Measurements from ENCODE around the gene ANTXR1. TPM values are rescaled to one million over a fixed set of nuclear protein-coding genes. Genes with fewer than 3 reads are reported as not detected.

ANTXR1 gene
- total and polyA plus RNA-seq, 2 donors (not counting 3 experiments of a cell fraction or from before 2014, with no cell fraction given), result 4.2 to 17.3 TPM

GRCh38 chr2:69204654-69205053 lies 191.7 kb downstream of the ANTXR1 start:
- TF ChIP-seq POLR2A (IDR thresholded peaks at IDR 0.05; ENCODE audit: low read depth, low read length), result no peak
- TF ChIP-seq GATA2 (IDR thresholded peaks at IDR 0.05; ENCODE audit: insufficient read depth, insufficient read length, low read depth, low read length), result no peak
- no peak for TF ChIP-seq POLR2AphosphoS5 (IDR thresholded peaks at IDR 0.05; ENCODE audit: insufficient read depth, low read depth, low read length)
- TF ChIP-seq EZH2 (IDR thresholded peaks at IDR 0.05; ENCODE audit: borderline replicate concordance, low read depth, low read length, severe bottlenecking), result no peak
- no peak for TF ChIP-seq JUN (IDR thresholded peaks at IDR 0.05; ENCODE audit: borderline replicate concordance, insufficient read depth, insufficient read length, low read depth)
- no peak for TF ChIP-seq MYC (IDR thresholded peaks at IDR 0.05; ENCODE audit: low read depth, low read length)
- no peak for TF ChIP-seq CTCF (IDR thresholded peaks at IDR 0.05; ENCODE audit: extremely low read depth in 1 of 2, insufficient read depth in 1 of 2, low read depth in 1 of 2, low read length in 2 of 2)
- Histone ChIP-seq H3K36me3 (ENCODE audit: control insufficient read depth in 2 of 2, extremely low read depth in 1 of 2, insufficient read depth in 2 of 2, low read length in 2 of 2) (no peaks in the 10 kb centered on the region), H2AFZ (ENCODE audit: low read depth, low read length) (no peak overlapping the region), H3K4me3 (replicated peaks in 1 of 3; ENCODE audit: insufficient read depth in 1 of 3, low read depth in 1 of 3, low read length in 3 of 3) (no peak overlapping the region), H3K4me2 (ENCODE audit: insufficient read depth, low read length) (no peak overlapping the region), H3K27me3 (ENCODE audit: control insufficient read depth in 2 of 2, insufficient read depth in 2 of 2, low read length in 2 of 2) (no peaks in the 10 kb centered on the region), H4K20me1 (replicated peaks; ENCODE audit: control insufficient read depth, extremely low read depth, insufficient read depth, low read length) (no peaks in the 10 kb centered on the region), H3K27ac (ENCODE audit: insufficient read depth, low read depth, low read length) (no peak overlapping the region), H3K9ac (replicated peaks; ENCODE audit: extremely low read depth, insufficient read depth, low read length) (no peak overlapping the region), H3K9me3 (replicated peaks; ENCODE audit: control insufficient read depth, insufficient read depth, low read length) (no peaks in the 10 kb centered on the region), H3K4me1 (ENCODE audit: control insufficient read depth, extremely low read depth, insufficient read depth, low read length) (no peaks in the 10 kb centered on the region), H3K79me2 (ENCODE audit: control insufficient read depth, insufficient read depth, low read length) (no peaks in the 10 kb centered on the region), H3K9me1 (replicated peaks; ENCODE audit: control insufficient read depth, extremely low read depth, insufficient read depth, low read length) (no peaks in the 10 kb centered on the region)
- no TSS peak for BruUV-seq (replicated peaks)
- dilution Hi-C loops (cut with MboI; ENCODE audit: extremely low pct_ligation_motif_present, low sequenced_read_pairs) (no loop called here), intact Hi-C loops (cut with micrococcal nuclease) (loop anchor here (5.0 kb wide), 1 partner anchor 192 kb away; the partner anchor contains the start of gene ANTXR1)
- no peak for FAIRE-seq
- CTCF ChIA-PET, result interaction anchor here (0.9 to 2.6 kb wide), 2 partner anchors 8 to 17 kb away, joined by 4 to 10 read pairs; no protein-coding TSS in a partner anchor
- no peak for DNase-seq (ENCODE audit: low read depth, low spot score)
- POLR2A ChIA-PET, result no interaction called here
